ENCODE results near the gene ZNF536. TPM values are rescaled to one million over a fixed set of nuclear protein-coding genes. Genes with fewer than 3 reads are reported as not detected.

The ZNF536 gene
- total RNA-seq, 4 donors from 2014 or later, result 30.8 to 48.7 (median 40.8) TPM

DNA sequence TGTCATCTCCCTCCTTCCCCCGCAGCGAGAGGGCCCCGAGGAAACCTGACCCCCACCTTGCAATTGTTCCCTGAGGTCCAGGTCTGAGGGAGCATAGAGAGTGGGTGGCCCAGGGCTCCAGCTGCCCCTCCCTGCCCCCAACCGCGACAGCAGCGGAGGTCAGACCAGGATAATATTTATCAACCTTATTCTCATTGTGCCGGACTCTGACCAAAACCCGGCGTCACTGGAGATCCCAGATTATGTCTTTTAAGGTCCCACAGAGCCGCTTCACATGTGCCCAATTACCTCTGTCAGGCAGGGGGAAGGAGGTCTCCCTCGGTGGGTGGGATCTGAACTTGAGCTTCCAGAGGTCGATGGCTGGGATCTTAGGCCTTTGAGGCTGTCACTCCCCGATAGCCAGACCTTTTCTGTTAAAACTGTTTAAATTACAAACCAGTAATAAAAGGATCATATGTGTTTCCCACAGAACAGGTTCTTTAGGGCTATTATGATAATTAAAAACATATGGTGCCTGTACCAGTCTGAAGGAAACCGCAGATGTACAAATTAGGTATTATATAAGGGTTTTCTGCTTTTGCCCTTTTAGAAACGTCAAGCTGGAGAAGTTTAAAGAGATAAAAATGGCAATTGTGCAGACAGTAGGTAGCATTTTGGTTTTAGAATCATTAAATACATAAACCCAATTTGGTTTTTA, 195.5 kb downstream of the ZNF536 start:
- Histone ChIP-seq H3K4me1 (peaks cover 0 to 28% (median 0%) of the 10 kb centered on the region in 4 donors), H3K4me3 (no peak overlapping the region), H3K27ac (no peak overlapping the region), H3K36me3 (no peaks in the 10 kb centered on the region), H3K27me3 (no peaks in the 10 kb centered on the region), H3K9me3 (no peaks in the 10 kb centered on the region)
- TF ChIP-seq EP300 (IDR thresholded peaks at IDR 0.05) (no peak), CTCF (IDR thresholded peaks at IDR 0.05) (no peak), POLR2A (IDR thresholded peaks at IDR 0.05) (no peak)
- WGBS, 2 donors, result 41 to 53% methylated on average over 15 of the region's 15 CpGs
- no peak for DNase-seq (ENCODE audit: low spot score in 2 of 2)

- H3K36me3 ChIP-seq, result no peaks in the 10 kb centered on the region
- no peak overlapping the region for H3K27ac ChIP-seq
- DNase-seq (ENCODE audit: low spot score in 2 of 2), result no peak
- TF ChIP-seq EP300 (IDR thresholded peaks at IDR 0.05) (no peak), CTCF (IDR thresholded peaks at IDR 0.05) (no peak), POLR2A (IDR thresholded peaks at IDR 0.05) (no peak)
- H3K27me3 ChIP-seq, result no peaks in the 10 kb centered on the region
- H3K4me3 ChIP-seq, result no peak overlapping the region
- WGBS, 2 donors, result 79 to 90% methylated on average over 14 of the region's 14 CpGs
- no peaks in the 10 kb centered on the region for H3K9me3 ChIP-seq
- H3K4me1 ChIP-seq, result peaks cover 0 to 14% (median 0%) of the 10 kb centered on the region in 4 donors
Observed at GRCh38 chr19:30570194-30570593, 198.0 kb downstream of the ZNF536 start.

- Histone ChIP-seq H3K27me3 (no peaks in the 10 kb centered on the region), H3K9me3 (no peaks in the 10 kb centered on the region), H3K4me1 (peaks cover 0 to 10% (median 0%) of the 10 kb centered on the region in 4 donors), H3K4me3 (no peak overlapping the region), H3K27ac (peak overlapping the region in 3 of 4 donors; percentile 17 to 60 (median 18)), H3K36me3 (no peaks in the 10 kb centered on the region)
- DNase-seq (ENCODE audit: low spot score in 2 of 2), result no peak
- TF ChIP-seq POLR2A (IDR thresholded peaks at IDR 0.05), result no peak
- no peak for TF ChIP-seq EP300 (IDR thresholded peaks at IDR 0.05)
- no peak for TF ChIP-seq CTCF (IDR thresholded peaks at IDR 0.05)
- 34 to 35% methylated on average over 6 of the region's 6 CpGs for WGBS, 2 donors
Observed at GRCh38 chr19:30577551-30578105, 205.4 kb downstream of the ZNF536 start.

- DNase-seq (ENCODE audit: low spot score in 2 of 2), result no peak
- Histone ChIP-seq H3K27ac (peak overlapping the region in 1 of 4 donors; percentile 43), H3K4me1 (peaks cover 0 to 10% (median 0%) of the 10 kb centered on the region in 4 donors), H3K36me3 (no peaks in the 10 kb centered on the region), H3K9me3 (no peaks in the 10 kb centered on the region), H3K27me3 (no peaks in the 10 kb centered on the region), H3K4me3 (no peak overlapping the region)
- 90 to 91% methylated on average over 3 of the region's 3 CpGs for WGBS, 2 donors
- TF ChIP-seq EP300 (IDR thresholded peaks at IDR 0.05), result no peak
- no peak for TF ChIP-seq CTCF (IDR thresholded peaks at IDR 0.05)
- no peak for TF ChIP-seq POLR2A (IDR thresholded peaks at IDR 0.05)
Observed at GRCh38 chr19:30579419-30579818, 207.2 kb downstream of the ZNF536 start.

DNA sequence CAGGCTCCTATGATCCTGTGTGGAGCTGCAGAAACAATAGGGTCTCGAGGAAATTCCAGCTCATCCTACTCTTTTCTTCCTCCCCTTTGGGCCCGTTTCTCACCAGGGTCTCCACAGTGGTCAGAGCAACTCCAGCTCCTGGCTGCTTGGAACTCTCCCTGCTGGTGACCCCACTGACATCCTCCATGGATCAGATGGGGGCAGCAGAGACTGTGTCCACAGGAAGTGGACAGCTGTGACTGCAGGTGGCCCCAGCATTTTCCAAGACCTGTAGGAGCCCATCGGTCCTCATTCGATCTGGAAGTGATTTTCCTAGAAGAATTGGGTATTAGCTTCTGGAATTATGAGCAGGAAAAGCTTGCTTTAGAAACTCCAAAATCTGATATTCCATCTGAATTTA, 208.5 kb downstream of the ZNF536 start:
- TF ChIP-seq CTCF (IDR thresholded peaks at IDR 0.05) (no peak), EP300 (IDR thresholded peaks at IDR 0.05) (no peak), POLR2A (IDR thresholded peaks at IDR 0.05) (no peak)
- WGBS, 2 donors, result 65 to 70% methylated on average over 4 of the region's 4 CpGs
- Histone ChIP-seq H3K27ac (no peak overlapping the region), H3K27me3 (no peaks in the 10 kb centered on the region), H3K4me3 (no peak overlapping the region), H3K4me1 (peaks cover 0 to 10% (median 0%) of the 10 kb centered on the region in 4 donors), H3K9me3 (no peaks in the 10 kb centered on the region), H3K36me3 (no peaks in the 10 kb centered on the region)
- DNase-seq (ENCODE audit: low spot score in 2 of 2), result no peak

All from tibial nerve (tissue), 4 donors.